MG63 (cell line): ENCODE results near the gene NEURL1B. TPM values are rescaled to one million over a fixed set of nuclear protein-coding genes. Genes with fewer than 3 reads are reported as not detected.
"Not testable (repeated sequence)": the region's sequence is repeated elsewhere in the genome, so short reads cannot be mapped to it uniquely, and the experiment has no call there.

Experiments used
- DNase-seq: peaks from one replicate; pipeline ENCODE4 v3.0.0-alpha.2; 2020
- H3K27me3 ChIP-seq: fragments of 250-450 bp; sonication (Bioruptor Pico); 2 replicates; pipeline ENCODE4 v1.5.1; 2020; ENCODE audit warnings: mild to moderate bottlenecking, moderate library complexity
- H3K36me3 ChIP-seq: fragments of 250-450 bp; sonication (Bioruptor Pico); 2 replicates; pipeline ENCODE4 v1.5.1; 2020; ENCODE audit warnings: mild to moderate bottlenecking, moderate library complexity
- H3K4me3 ChIP-seq: fragments of 250-450 bp; sonication (Bioruptor Pico); 2 replicates; pipeline ENCODE4 v1.5.1; 2020; ENCODE audit warnings: mild to moderate bottlenecking, moderate library complexity
- H3K9me3 ChIP-seq: fragments of 250-450 bp; sonication (Bioruptor Pico); 2 replicates; pipeline ENCODE4 v1.5.1; 2020; ENCODE audit warnings: mild to moderate bottlenecking, moderate library complexity
- total RNA-seq: library from RNA; depleted of rRNA; stranded (reverse); fragments of >200 nt; shearing (Covaris generic); gene quantifications from 2 replicates; pipeline ENCODE4 v1.2.3, GENCODE V29; 2014; ENCODE audit warnings: low replicate concordance; rRNA removed

Gene NEURL1B, protein sequence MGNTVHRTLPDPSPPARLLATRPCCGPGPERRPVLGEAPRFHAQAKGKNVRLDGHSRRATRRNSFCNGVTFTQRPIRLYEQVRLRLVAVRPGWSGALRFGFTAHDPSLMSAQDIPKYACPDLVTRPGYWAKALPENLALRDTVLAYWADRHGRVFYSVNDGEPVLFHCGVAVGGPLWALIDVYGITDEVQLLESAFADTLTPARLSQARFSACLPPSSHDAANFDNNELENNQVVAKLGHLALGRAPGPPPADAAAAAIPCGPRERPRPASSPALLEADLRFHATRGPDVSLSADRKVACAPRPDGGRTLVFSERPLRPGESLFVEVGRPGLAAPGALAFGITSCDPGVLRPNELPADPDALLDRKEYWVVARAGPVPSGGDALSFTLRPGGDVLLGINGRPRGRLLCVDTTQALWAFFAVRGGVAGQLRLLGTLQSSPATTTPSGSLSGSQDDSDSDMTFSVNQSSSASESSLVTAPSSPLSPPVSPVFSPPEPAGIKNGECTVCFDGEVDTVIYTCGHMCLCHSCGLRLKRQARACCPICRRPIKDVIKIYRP
- total RNA-seq, result 6.3 and 10.1 TPM in 2 replicates

DNA sequence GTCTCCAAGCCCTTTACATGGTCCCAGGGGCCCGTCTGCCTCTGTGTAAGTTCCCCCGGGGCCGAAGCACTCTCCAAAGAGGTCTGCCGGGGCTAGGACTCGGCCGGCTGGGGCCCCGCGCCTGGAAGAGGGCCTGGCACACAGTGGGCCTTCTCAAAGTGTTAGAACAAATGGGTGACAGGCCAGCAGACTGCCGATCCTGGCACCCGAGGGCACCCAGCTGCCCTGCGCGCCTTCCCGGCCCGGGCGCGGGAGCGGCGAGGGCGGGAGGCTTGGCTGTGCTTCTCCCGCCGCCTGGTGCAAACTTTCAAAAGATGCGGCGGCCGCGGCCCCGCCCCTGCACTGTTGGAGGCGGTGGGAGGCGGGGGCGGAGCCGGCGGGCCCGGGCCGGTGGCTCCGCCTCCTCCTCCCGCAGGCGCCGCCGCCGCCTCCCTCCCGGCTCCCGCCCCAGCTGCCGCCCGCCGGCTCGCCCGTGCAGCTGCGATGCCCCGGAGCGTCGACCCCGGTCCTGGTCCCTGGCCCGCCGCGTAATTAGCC is at the start of gene NEURL1B:
TSS of gene NEURL1B (plus strand) at position 442 of the 537 bp plus-strand sequence. CDS start 144 bp downstream, outside the sequence.
- Histone ChIP-seq H3K27me3 (no peaks in the 10 kb centered on the region), H3K9me3 (no peaks in the 10 kb centered on the region), H3K36me3 (no peaks in the 10 kb centered on the region; the same call in 1 of the 2 replicates), H3K4me3 (peak within 1 kb of the TSS; percentile 61)
- peak; percentile 87 for DNase-seq

DNA sequence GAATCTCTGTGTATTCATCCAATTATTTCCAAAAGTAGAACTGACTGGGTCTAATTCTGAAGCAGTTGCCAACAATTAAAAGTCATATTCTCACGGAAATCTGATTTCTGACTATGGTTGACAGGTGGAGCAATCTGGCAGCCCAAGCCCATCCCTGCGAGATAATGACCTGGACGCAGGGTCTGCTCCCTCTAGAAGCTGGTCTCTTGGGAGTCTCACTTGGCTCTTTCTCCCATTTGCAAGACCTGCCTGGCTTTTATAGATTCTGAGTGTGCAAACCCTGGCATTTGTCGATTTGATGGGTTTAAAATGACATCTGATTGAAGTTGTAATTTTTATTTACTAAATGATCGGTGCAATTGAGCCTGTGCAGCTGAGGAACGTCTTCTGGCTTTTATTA is 49.4 kb upstream of the NEURL1B start:
- no peak for DNase-seq
- Histone ChIP-seq H3K36me3 (no peaks in the 10 kb centered on the region), H3K9me3 (no peaks in the 10 kb centered on the region), H3K27me3 (peaks cover 10% of the 10 kb centered on the region), H3K4me3 (no peak overlapping the region)

DNA sequence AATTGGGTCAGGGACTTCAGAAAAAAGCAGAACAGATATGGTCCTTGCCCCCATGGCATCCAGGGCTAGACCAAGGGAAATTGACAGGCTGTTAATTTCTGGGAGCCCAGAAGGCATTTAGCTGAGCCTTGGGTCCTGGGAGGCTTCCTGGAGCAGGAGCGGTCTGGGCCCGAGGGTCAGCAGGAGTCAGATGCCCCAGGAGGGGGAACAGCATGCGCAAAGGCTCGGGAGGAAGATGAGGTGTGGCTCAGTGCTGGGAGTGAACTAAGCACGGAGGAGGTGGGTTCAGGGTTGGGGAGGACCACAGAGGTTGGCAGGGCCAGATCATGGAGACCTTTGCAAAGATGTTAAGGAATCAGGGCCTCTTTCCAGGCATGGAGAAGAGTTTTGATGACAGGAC is 48.2 kb upstream of the NEURL1B start:
- Histone ChIP-seq H3K27me3 (peaks cover 10% of the 10 kb centered on the region), H3K36me3 (no peaks in the 10 kb centered on the region), H3K4me3 (no peak overlapping the region), H3K9me3 (no peaks in the 10 kb centered on the region)
- no peak for DNase-seq

DNA sequence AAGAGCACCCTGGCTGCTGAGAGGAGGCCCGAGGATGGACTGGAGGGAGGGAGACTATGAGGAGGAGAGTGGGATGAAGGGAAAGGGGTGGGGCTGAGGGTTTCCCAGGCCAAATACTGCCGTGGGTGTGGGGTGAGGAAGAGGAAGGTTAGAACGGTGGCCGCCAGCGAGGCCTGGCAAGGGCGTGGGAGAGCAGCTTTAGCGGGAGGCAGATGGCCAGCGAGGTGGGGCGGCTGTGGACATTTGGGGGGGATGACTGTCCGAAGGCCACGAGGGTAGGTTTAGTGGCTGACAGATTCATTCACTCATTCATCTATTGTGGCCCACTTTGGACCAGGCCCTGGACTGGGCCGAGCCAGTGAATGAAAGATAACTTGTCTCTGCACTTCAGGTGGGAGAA is 47.8 kb upstream of the NEURL1B start:
- no peak for DNase-seq
- H3K9me3 ChIP-seq, result no peaks in the 10 kb centered on the region
- H3K4me3 ChIP-seq, result no peak overlapping the region
- peaks cover 10% of the 10 kb centered on the region for H3K27me3 ChIP-seq
- H3K36me3 ChIP-seq, result no peaks in the 10 kb centered on the region

DNA sequence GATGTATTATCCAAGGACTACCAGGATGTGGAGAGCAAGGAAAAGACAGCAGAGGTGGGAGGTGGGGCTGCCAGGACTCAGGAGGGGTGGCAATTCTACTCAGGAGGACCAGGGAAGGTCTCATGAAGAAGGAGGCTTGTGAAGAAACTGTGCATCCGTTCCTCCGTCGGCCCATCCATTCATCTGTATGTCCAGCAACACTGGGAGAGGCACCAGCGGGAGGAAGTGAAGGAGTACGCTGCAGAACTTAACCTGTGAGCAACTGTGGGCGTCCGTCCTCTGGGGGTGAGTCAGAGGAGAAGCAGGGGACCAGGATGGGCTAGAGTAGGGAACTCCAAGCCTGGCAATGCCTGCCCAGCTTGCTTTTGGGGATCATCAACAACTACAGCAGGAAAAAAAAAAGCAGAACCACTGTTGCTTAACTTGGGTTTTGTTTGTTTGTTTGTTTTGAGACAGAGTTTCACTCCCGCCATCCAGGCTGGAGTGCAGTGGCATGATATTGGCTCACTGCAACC is 47.3 kb upstream of the NEURL1B start:
- Histone ChIP-seq H3K36me3 (no peaks in the 10 kb centered on the region), H3K27me3 (peaks cover 10% of the 10 kb centered on the region), H3K9me3 (no peaks in the 10 kb centered on the region), H3K4me3 (no peak overlapping the region)
- no peak for DNase-seq

DNA sequence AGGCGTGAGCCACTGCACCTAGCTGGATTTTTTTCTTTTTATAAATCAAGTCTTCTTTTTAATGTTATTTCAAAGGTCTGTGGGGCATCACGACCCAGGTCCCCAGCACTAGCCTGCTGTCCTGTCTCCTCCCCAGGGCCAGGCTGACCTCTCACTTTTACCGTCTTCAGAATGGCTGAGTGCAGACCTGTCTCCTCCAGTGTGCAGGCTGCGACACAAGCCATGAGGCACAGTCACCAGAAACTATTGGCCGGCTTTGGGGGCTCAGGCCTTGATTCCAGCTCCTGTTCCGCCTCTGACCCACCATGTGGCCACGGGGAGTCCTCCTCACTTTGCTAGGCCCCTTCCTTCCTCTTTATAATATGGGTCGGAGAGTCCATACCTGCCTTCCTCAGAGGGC is 46.6 kb upstream of the NEURL1B start:
- no peaks in the 10 kb centered on the region for H3K9me3 ChIP-seq
- H3K36me3 ChIP-seq, result no peaks in the 10 kb centered on the region
- no peak overlapping the region for H3K4me3 ChIP-seq
- no peak for DNase-seq
- peaks cover 8% of the 10 kb centered on the region for H3K27me3 ChIP-seq

DNA sequence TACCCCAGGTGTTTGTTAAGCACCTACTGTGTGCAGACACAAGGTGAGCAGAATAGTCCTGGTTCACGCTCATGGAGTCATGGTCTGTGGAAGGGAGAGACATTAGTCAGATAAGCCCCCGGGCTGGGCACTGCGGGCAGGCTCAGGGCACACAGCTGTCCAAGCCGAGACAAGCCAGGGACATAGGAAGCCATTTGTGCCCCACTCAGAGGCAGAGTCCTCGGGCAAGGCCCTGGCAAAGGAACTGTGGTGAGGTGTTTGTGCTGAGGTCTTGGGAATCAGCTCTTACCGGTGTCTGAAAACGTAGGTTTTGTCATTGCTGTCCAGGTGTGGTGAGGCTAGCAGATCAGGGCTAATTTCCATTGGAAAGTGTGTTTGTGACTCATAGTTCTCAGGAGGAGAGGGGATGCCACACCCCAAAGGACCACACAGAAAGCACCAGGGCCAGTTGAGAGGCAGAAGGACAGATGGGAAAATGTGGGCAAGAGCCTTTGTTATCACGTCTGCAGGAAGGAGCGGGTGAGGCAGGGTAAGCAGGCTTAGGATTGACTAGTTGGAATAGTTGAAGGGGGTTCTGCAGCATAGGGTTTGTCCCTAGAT is 46.1 kb upstream of the NEURL1B start:
- Histone ChIP-seq H3K36me3 (no peaks in the 10 kb centered on the region), H3K9me3 (no peaks in the 10 kb centered on the region), H3K4me3 (no peak overlapping the region), H3K27me3 (peaks cover 6% of the 10 kb centered on the region; the same call in 1 of the 2 replicates)
- no peak for DNase-seq

DNA sequence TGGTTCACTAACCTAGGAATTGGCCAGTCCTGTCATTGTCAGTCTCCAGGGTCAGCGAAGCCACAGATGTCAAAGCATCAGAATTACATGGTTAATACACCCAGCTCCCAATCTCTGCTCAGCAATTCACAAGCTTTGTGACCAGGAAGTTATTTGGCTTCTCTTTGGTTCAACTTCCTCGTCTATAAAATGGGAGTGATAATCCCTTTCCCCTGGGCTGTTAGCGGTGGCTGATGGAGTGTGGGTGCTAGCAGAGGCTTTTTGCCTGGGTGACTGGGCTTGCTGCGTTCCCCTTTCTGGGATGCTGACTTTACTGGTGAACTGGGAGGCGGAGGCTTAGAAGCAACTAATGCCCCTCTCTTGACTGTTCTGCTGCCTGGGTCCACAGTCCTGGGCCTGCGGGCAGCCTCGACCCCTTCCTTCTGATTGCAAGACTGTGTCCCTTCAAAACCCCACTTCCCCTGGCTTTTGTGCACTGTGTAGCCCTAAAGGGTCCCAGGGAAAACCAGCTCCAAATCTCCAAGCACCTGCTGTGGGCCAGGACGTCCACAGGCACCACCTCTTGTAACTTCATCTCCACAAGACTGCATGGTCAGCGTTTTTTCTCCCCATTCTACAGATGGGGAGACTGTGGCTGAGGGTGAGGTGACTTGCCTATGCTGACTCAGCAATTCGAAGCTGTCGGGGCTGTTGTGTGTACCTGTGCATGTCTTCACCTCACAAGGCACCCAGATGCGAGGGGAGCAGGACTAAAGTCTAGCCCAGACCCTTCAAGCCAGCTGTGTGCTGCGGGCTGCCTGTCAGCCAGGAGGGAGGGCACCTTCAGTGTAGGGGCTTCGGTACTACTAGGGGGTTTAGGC is 45.2 kb upstream of the NEURL1B start:
- Histone ChIP-seq H3K4me3 (no peak overlapping the region), H3K27me3 (peaks cover 2% of the 10 kb centered on the region; the same call in 1 of the 2 replicates), H3K9me3 (no peaks in the 10 kb centered on the region), H3K36me3 (no peaks in the 10 kb centered on the region)
- no peak for DNase-seq

DNA sequence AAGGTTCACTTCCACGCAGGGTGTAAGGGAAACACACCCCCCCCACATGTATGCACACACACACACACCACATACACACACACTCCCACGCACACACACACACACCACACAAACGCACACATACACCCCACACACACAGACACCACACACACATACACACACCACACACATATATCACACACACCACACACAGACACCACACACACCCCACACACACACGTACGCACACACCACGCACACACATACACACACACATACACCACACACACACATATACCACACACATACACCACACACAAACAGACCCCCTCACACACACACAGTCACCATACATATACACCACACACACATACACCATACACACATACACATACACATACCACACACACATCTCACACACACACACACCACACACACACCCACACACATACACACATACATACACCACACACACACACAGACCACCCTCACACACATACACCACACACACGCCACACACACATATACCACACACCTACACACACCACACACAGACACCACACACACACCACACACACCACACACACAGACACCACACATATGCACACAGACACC is 44.3 kb upstream of the NEURL1B start:
- Histone ChIP-seq H3K4me3 (no peak overlapping the region), H3K27me3 (no peaks in the 10 kb centered on the region), H3K9me3 (no peaks in the 10 kb centered on the region), H3K36me3 (no peaks in the 10 kb centered on the region)
- DNase-seq, result no peak

DNA sequence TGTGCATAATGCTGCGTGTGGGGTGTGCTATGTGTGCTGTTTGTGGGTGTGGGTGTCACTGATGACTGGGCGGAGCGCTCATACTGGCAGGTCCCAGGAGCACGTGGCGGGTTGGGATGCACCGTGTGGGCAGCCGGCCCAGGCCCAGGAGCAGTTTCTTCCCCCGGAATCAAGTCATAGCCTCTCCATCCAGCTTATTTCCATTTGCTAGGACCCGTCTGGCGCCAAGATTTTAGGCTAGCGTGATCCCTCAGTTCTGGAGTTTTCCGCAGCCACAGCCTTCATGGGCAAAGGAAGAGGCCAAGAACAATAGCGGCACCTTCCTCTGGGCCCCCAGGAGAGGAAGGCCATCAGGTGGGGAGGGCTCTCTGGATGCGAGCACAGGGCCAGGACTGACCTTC is 43.3 kb upstream of the NEURL1B start:
- no peaks in the 10 kb centered on the region for H3K9me3 ChIP-seq
- no peaks in the 10 kb centered on the region for H3K36me3 ChIP-seq
- DNase-seq, result no peak
- no peak overlapping the region for H3K4me3 ChIP-seq
- no peaks in the 10 kb centered on the region for H3K27me3 ChIP-seq

DNA sequence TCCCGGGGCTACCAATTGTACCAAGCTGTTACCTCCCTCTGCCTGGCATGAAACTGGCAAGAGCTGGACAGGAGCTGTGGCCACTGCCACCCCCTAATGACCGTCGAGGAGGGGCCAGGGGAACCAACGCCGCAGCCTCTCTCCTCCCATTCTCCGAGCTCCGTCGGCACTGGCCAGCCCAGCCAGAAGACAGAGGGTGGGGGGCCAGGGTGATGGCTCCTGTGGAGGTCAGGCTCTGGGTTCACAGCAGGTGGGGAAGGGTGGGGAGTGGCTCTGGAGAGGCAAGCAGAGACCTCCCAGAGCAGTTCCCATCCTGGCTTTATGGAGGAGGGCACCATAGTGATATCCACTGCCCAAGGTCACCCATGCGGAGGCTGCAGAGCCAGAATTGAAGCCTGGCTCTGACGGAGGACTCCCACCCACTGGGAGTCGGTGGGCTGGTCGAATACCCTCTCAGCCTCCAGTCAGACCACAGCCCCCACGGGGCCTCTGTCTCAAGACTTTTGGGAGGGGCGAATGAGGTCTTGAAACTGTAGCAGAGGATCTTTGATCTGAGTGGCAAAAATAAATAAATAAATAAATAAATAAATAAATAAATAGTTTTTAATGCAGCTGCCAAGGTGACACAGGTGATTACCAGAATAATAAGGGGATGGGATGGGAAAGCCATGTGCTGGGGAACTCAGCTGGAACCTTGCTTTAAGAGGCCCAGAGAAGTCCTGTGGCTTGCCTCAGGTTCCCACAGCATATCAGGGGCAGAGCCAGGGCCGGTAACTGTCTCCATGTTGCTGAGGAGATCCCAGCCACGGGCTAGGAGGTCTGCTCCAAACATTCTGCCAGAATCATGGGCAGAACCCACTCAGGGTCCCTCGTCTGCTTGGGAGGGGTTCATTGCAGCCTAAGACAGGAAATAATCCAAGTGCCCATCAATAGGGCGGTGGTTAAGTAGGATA is 42.5 kb upstream of the NEURL1B start:
- Histone ChIP-seq H3K36me3 (no peaks in the 10 kb centered on the region), H3K27me3 (no peaks in the 10 kb centered on the region), H3K4me3 (no peak overlapping the region), H3K9me3 (no peaks in the 10 kb centered on the region)
- DNase-seq, result no peak

DNA sequence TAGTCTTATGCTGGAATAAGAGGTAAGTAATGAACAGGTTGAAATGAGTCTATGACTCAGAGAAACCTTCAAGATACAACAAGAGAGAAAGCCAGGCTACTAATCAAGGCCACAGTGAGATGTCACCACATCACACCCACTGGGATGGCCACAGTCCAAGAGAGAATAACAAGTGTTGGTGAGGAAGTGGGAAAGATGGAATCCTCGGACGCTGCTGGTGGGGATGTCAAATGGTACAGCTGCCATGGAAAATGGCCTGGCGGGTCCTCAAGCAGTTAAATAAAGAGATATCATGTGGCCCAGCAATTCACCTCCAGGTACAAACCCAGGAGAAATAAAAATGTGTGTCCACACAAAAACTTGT is 41.9 kb upstream of the NEURL1B start:
- Histone ChIP-seq H3K36me3 (no peaks in the 10 kb centered on the region), H3K4me3 (no peak overlapping the region), H3K27me3 (no peaks in the 10 kb centered on the region), H3K9me3 (no peaks in the 10 kb centered on the region)
- DNase-seq, result no peak

DNA sequence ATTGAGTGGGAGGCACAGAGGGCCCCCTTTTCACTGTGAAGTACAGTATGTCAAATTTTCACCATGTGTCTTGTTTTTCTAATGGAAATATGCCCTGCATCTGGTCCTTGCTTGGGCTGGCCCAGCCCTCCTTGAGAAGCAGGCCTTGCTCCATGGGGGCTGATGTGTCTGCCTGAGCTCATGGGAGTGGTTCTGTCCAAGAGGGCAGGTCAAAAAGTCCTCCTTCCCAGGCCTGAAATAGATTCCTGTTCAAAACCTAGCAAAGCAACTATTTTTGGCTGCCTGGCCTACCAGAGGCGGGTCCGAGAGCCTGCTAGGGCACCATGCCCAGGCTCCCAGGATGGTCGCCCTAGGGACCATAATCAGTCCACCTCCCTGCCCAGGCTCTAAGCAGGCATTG is 40.5 kb upstream of the NEURL1B start:
- no peaks in the 10 kb centered on the region for H3K9me3 ChIP-seq
- no peak overlapping the region for H3K4me3 ChIP-seq
- no peak for DNase-seq
- no peaks in the 10 kb centered on the region for H3K27me3 ChIP-seq
- H3K36me3 ChIP-seq, result no peaks in the 10 kb centered on the region

DNA sequence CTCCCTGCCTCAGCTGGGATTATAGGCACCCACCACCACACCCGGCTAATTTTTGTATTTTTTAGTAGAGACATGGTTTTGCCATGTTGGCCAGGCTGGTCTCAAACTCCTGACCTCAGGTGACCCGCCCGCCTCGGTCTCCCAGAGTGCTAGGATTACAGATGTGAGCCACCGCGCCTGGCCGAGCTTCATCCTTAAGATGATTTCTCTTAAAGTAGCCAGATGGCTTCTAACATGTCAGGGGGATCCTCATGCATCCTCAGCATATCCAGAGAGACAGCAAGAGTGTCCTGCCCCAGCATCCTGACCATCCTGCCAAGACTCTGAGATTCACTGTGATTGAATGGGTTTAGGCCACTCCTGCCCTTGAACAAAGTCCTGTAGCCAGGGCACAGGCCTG is 39.5 kb upstream of the NEURL1B start:
- not testable (repeated sequence) for H3K9me3 ChIP-seq, H3K4me3 ChIP-seq, DNase-seq, H3K36me3 ChIP-seq, H3K27me3 ChIP-seq

DNA sequence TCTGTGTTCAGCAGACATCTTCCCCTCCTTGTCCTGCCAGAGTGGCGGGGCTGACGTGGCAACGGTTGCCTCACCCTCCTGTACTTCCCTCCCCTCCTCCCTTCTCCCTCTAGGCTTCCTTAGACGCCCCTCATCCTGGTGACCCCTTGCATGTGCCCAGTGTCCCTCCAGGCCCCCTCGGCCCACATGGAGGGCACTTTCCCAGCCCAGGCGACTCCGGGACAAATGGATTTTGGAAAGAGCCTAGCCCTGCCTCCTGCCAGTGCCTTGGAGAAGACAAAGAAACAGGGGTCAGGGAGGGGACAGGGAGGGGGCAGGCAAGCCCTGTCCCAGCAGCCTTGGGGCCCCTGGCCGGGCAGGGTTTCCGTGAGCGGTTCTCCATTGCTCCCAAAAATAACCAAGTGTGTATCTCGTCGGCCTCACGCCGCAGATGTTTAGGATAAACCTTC is 38.3 kb upstream of the NEURL1B start:
- DNase-seq, result no peak
- Histone ChIP-seq H3K27me3 (peaks cover 9% of the 10 kb centered on the region), H3K4me3 (no peak overlapping the region), H3K36me3 (no peaks in the 10 kb centered on the region), H3K9me3 (no peaks in the 10 kb centered on the region; the same call in 1 of the 2 replicates)
